Transverse colon (tissue), 4 donors: ENCODE measurements around the gene SMYD5. TPM values are rescaled to one million over a fixed set of nuclear protein-coding genes. Genes with fewer than 3 reads are reported as not detected.

Experiments used
- DNase-seq: peaks from one replicate; pipeline ENCODE4 v3.0.0-alpha.2; 2019
- H3K27ac ChIP-seq, 4 donors: fragments of 200-600 bp; sonication (generic); 2 replicates each; pipeline ENCODE4 v1.5.1; 2016 to 2018; ENCODE audit warnings: inconsistent platforms in 4 of 4
- H3K27me3 ChIP-seq: fragments of 200-600 bp; sonication (generic); 2 replicates; pipeline ENCODE4 v1.5.1; 2017; ENCODE audit warnings: inconsistent platforms
- H3K36me3 ChIP-seq, 4 donors: fragments of 200-600 bp; sonication (generic); 2 replicates each; pipeline ENCODE4 v1.5.1; 2017 to 2019; ENCODE audit warnings: inconsistent platforms in 4 of 4
- H3K4me1 ChIP-seq, 4 donors: fragments of 200-600 bp; sonication (generic); 2 replicates each; pipeline ENCODE4 v1.5.1; 2017 to 2020; ENCODE audit warnings: inconsistent platforms in 4 of 4
- H3K4me3 ChIP-seq, 4 donors: fragments of 200-600 bp; sonication (generic); 1 replicate in 1 of 4; 2 replicates in 3 of 4; pipeline versions ENCODE4 v1.5.1 to v1.6.1; 2017 to 2019; ENCODE audit warnings: inconsistent platforms in 4 of 4
- H3K9me3 ChIP-seq, 2 donors: fragments of 200-600 bp; sonication (generic); 2 replicates each; pipeline ENCODE4 v1.5.1; 2017 to 2019; ENCODE audit warnings: inconsistent platforms in 2 of 2
- EP300 ChIP-seq: sonication (generic); formaldehyde crosslinking; IDR thresholded peaks from one replicate; pipeline ENCODE4 v1.6.1; 2017; ENCODE audit warnings: antibody characterized with exemption, low read depth
- POLR2A ChIP-seq: fragments of 450-650 bp; IDR thresholded peaks from one replicate; pipeline ENCODE4 v1.6.1; 2016; ENCODE audit warnings: antibody characterized with exemption, mild to moderate bottlenecking, moderate library complexity
- POLR2AphosphoS5 ChIP-seq, 3 donors: sonication (generic); formaldehyde crosslinking; IDR thresholded peaks; one replicate each; pipeline ENCODE4 v1.6.1; 2016; ENCODE audit warnings: antibody characterized with exemption in 3 of 3
- WGBS, 2 donors: methylation state at CpG; one replicate each; pipeline ENCODE4 v1.1.5; 2018; ENCODE audit warnings: low coverage in 1 of 2; 5-methylcytosine and 5-hydroxymethylcytosine counted together
- in situ Hi-C, 4 donors: fragments of 200-750 bp; cut with MboI; loops; one replicate each; pipeline versions ENCODE4 v1.15.0 to v1.15.1; 2017; ENCODE audit warnings: low sequenced_read_pairs in 3 of 4, low pct_ligation_motif_present in 1 of 4, low pct_unique_long_range_greater_than_20kb in 1 of 4
- intact Hi-C: fragments of 100-400 bp; cut with DNase I; formaldehyde crosslinking; loops from one replicate; pipeline ENCODE4 v1.15.1; 2023; ENCODE audit warnings: low total_unique reads
- total RNA-seq, 4 donors: library from RNA; depleted of rRNA; stranded (reverse); fragments of >200 nt; gene quantifications; one replicate each; pipeline ENCODE4 v1.1.0, GENCODE V29; 2016
- TF ChIP-seq, protein P1 (sequence below), 5 experiments: fragments of 200-600 bp in 3 of 5; fragments of 450-650 bp in 2 of 5; sonication (generic) in 3 of 5; IDR thresholded peaks; 1 replicate in 2 of 5; 2 replicates in 3 of 5; pipeline ENCODE4 v1.5.1; 2016 to 2017; ENCODE audit warnings: antibody characterized with exemption in 5 of 5, inconsistent platforms in 3 of 5, mild to moderate bottlenecking in 2 of 5, moderate library complexity in 1 of 5

SMYD5 gene
- total RNA-seq, 4 donors from 2014 or later: 6.4 to 16.1 (median 13.4) TPM

DNA sequence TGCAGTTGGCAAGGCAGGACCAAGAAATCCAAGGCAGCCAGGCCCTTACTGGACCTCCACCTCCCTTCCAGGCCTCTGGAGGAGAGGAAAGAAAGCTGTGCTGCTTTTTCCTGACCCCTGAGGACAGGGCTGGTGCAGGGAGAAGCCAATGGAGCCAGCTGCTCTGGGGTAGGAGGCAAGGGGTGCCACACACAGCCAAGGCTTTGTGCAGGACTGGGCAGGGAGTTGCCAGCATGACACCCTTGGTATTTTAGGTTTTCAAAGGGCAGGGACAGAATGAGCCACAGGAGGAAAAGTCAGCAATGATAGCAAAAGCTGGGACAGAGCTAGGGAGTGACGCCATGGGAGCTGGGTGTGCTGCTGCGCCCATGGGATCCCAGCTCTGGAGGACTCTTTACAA is 43.0 kb downstream of the SMYD5 start:
- no peak for TF ChIP-seq EP300

DNA sequence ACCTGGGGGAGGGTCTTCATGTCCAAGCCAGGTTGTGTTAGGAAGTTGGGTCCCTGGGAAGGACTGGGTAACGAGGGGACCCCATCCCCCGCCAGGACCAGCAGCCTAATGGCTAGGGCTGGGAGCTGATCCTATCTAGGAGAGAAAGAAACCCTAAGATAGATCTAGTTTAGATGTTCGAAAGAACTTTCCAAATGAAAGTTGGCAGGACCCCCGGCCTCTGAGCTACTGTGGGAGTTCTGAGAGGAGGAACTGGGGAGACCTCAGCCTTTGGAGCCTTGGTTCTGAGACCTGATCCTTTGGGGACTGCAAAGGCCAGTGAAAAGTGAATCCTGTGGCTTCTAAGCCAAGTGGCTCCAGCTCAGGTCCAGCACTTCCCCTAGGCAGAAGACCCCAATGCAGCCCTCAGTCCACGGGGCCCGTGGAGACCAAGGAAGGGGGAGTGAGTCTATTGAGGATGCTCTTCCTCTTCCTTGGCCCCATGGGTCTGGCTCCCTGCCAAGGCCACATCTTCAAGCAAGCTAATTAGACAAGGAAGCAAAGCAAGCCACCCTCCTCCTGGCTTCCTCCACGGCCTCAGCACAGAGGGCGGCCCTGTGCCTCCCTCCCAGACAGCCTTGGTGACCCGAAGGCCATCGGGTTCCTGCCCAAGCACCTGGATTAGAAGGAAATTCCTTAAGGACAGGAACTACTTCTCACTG is 43.5 kb downstream of the SMYD5 start:
- intact Hi-C loops (no loop called here), in situ Hi-C loops (no loop called here)
- Histone ChIP-seq H3K4me1 (no peaks in the 10 kb centered on the region), H3K4me3 (no peak overlapping the region), H3K27ac (no peak overlapping the region), H3K27me3 (no peaks in the 10 kb centered on the region), H3K36me3 (peaks cover 0 to 6% (median 3%) of the 10 kb centered on the region in 4 donors), H3K9me3 (no peaks in the 10 kb centered on the region)
- WGBS, 2 donors: 63 to 100% methylated on average over 2 to 10 of the region's 10 CpGs
- TF ChIP-seq POLR2A: no peak
- TF ChIP-seq EP300: no peak
- TF ChIP-seq, protein P1, sequence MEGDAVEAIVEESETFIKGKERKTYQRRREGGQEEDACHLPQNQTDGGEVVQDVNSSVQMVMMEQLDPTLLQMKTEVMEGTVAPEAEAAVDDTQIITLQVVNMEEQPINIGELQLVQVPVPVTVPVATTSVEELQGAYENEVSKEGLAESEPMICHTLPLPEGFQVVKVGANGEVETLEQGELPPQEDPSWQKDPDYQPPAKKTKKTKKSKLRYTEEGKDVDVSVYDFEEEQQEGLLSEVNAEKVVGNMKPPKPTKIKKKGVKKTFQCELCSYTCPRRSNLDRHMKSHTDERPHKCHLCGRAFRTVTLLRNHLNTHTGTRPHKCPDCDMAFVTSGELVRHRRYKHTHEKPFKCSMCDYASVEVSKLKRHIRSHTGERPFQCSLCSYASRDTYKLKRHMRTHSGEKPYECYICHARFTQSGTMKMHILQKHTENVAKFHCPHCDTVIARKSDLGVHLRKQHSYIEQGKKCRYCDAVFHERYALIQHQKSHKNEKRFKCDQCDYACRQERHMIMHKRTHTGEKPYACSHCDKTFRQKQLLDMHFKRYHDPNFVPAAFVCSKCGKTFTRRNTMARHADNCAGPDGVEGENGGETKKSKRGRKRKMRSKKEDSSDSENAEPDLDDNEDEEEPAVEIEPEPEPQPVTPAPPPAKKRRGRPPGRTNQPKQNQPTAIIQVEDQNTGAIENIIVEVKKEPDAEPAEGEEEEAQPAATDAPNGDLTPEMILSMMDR (IDR thresholded peaks at IDR 0.05): no peak
- TF ChIP-seq POLR2AphosphoS5 (IDR thresholded peaks at IDR 0.05): no peak
- DNase-seq: peak; percentile 35

More for the DNA sequence above, 43.0 kb downstream of the SMYD5 start:
- 95% methylated on average over 2 of the region's 2 CpGs; no CpG with 5 or more reads in 1 of the 2 donors for WGBS, 2 donors
- Histone ChIP-seq H3K27ac (no peak overlapping the region), H3K9me3 (no peaks in the 10 kb centered on the region), H3K36me3 (peaks cover 0 to 10% (median 3%) of the 10 kb centered on the region in 4 donors), H3K27me3 (no peaks in the 10 kb centered on the region), H3K4me1 (no peaks in the 10 kb centered on the region), H3K4me3 (no peak overlapping the region)
- intact Hi-C loops (no loop called here), in situ Hi-C loops (no loop called here)
- no peak for DNase-seq

DNA sequence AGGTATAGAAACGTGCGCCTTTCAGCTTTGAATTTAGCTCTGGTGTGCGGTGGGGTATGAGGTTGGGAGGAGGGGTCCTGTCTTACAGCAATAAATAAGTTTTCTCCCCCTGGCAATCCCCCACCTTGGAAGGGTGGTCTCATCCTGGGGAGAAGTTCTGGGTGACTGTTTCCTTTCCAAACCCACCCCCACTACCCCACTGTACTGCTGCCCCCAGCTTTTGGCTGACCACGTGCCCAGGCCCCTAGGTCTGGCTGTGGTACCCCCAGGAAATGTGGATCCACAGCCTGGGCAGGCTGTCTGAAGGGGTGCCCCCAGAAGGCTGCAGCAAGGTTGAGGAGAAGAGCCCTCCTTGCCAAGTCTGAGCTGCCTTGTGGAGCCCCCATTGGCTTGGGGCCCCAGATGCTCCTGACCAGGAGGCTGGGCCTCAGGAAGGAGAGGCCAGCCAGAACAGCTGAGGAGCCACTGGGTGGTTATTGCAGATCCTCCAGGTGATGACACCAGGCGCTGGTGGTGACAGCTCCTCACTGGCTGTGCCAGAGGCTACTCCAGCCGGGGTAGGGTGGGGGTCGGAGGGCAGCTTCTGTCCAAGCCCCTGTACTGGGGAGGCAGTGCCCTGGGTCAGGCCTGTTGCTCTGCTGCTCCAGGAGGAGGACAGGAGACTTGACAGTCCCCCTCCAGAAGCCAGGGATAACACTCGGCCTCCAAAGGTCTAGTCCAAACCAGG is 44.3 kb downstream of the SMYD5 start:
- H3K4me3 ChIP-seq: no peak overlapping the region
- TF ChIP-seq, protein P1 (IDR thresholded peaks at IDR 0.05): no peak
- TF ChIP-seq POLR2AphosphoS5 (IDR thresholded peaks at IDR 0.05): no peak
- no peak for TF ChIP-seq EP300
- TF ChIP-seq POLR2A: no peak
- H3K27me3 ChIP-seq: no peaks in the 10 kb centered on the region
- WGBS, 2 donors: 92% methylated on average over 7 of the region's 8 CpGs; no CpG with 5 or more reads in 1 of the 2 donors
- peaks cover 0 to 4% (median 0%) of the 10 kb centered on the region in 4 donors for H3K36me3 ChIP-seq
- H3K4me1 ChIP-seq: no peaks in the 10 kb centered on the region
- in situ Hi-C loops: no loop called here
- DNase-seq: no peak
- intact Hi-C loops: no loop called here
- H3K9me3 ChIP-seq: no peaks in the 10 kb centered on the region
- H3K27ac ChIP-seq: no peak overlapping the region

DNA sequence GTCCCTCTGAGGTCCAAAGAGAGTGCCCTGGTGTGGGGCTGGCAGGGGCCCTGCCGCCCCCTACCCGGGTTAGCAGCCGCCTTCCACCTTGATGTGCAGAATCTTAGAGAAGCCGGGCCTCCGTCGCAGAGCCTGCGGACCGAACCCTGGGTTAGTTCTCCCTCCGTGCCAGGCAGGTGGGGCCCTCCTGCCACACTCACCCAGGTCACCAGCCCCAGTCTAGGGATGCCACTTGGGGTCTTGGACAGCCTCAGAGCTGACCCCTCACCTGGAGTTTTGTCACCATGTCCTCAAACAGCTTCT is 44.8 kb downstream of the SMYD5 start:
- in situ Hi-C loops: no loop called here
- intact Hi-C loops: no loop called here
- H3K27me3 ChIP-seq: no peaks in the 10 kb centered on the region

More for the DNA sequence above, 44.8 kb downstream of the SMYD5 start:
- Histone ChIP-seq H3K4me3 (no peak overlapping the region), H3K27ac (no peak overlapping the region), H3K36me3 (no peaks in the 10 kb centered on the region), H3K9me3 (no peaks in the 10 kb centered on the region), H3K4me1 (no peaks in the 10 kb centered on the region)
- TF ChIP-seq, protein P1 (IDR thresholded peaks at IDR 0.05): no peak
- TF ChIP-seq POLR2A: no peak
- WGBS, 2 donors: 97% methylated on average over 4 of the region's 9 CpGs; no CpG with 5 or more reads in 1 of the 2 donors
- DNase-seq: no peak
